Midbrain (tissue), 1 donor: Measurements from ENCODE around the gene WASHC2A.
"Not testable (repeated sequence)": the region's sequence is repeated elsewhere in the genome, so short reads cannot be mapped to it uniquely, and the experiment has no call there.

Experiments used
- DNase-seq: peaks from one replicate; lab custom pipeline; 2025; lab: John Stamatoyannopoulos, UW

The WASHC2A gene

DNA sequence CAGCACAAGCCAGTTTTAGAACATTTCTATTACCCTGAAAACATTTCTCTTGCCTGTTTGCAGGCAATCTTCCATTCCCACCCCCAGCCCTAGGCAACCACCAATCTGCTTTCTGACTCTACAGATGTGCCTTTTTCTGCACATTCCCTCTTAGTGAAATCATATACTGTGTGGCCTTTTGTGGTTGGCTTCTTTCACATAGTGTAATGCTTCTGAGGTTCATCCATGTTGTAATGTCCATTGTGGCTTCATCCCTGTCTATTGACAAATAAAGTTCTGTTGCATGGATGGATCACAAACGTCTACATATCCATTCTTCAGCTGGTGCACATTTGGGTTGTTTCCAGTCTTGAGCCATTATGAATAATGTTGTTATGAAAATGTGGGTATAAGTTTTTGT is 77.8 kb downstream of the WASHC2A start:
- not testable (repeated sequence) for DNase-seq

DNA sequence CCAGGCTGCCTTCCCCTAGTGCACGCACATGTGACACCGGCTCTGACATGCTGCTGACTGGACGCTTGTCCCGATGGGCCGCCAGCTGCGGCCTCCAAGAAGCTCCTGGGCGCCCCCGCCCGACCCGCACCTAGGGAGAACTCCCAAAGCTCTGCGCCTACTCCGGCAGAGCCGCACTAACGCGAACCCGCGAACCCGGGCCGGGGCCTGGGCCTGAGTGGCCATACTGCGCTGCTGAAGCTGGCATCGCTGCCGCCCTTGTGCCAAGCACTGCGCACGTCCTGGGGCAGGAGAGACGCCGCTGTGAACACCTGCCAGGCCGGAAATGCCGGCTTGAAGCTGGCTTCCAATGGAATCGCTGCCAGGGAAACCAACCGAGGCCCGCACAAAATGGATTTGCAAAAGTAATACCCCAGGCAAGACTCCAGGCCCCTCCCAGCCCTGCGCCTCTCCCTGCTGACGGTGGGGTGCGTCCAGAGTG is 85.1 kb downstream of the WASHC2A start:
- no peak for DNase-seq

DNA sequence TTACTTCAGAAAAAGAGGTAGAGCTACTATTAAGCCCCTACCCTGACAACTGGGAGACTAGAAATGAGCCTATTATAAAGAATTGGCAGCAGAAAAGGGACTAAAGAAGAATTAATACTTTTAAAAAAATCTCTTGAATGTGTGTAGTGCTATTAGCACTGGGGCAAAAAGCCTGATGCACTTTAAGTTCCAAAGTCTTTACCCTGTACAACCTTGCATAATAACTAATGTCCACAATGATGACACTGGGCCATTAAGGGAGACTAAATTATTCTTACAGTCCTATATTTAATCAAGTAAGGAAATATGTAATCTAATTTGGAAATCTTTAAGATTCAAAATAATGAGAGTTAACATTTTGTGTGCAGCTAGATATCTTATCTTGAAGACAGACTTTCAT is 90.1 kb downstream of the WASHC2A start:
- DNase-seq: not testable (repeated sequence)

DNA sequence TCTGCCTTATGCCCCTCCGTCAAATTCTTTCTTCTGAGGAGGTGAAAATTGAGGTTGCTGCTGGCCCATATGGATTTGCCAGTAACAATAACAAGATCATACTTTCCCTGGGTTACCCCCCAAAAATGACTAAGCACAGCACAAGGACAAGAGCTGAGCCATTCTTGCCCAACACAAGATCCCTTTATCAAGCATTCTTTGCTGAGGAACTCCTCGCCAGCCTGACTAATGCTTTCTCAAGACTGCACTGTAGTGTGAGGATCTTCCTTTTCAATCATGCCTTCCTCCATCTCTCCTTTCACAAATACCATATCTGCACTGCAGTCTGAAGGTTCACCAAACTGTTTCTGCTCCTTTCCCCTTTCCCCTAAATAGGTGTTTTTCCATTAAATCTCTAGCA is 92.1 kb downstream of the WASHC2A start:
- not testable (repeated sequence) for DNase-seq

DNA sequence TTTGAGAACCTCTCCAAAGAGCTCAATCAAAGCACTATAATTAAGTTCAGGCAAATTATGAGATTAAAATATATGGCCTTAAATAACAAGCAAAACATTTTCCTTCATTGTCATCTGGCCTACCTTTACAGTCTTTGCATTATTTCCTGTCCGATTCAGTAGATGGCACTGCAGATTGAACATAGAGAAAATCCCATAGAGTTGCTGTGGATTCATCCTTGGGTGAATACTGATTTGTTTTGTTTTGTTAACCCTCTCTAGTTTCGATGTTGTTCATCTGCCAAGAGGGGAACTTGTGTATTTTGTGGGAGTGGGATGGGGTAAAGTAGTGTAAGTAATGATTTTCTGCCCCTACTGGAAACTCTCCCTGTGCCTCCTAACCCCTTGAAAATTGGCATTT is 97.3 kb downstream of the WASHC2A start:
- DNase-seq: not testable (repeated sequence)

DNA sequence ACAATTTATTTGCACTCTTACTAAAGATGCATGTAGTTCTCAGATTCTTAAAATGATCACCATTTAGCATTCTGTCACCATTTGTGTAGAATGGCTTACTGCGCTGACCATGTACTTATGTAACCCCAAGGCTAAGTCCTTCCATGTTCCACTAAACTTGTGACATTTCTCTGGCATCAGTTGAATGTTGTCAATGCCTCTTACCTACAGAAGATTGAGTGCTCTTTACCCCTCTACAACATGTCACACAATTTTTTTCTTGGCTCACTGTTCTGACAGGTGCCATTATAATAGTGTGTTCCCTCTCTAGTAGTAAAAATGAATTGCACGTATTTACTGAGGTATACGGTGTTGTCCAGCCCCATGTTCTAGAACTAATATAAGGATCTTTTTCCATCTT is 100.1 kb downstream of the WASHC2A start:
- not testable (repeated sequence) for DNase-seq

DNA sequence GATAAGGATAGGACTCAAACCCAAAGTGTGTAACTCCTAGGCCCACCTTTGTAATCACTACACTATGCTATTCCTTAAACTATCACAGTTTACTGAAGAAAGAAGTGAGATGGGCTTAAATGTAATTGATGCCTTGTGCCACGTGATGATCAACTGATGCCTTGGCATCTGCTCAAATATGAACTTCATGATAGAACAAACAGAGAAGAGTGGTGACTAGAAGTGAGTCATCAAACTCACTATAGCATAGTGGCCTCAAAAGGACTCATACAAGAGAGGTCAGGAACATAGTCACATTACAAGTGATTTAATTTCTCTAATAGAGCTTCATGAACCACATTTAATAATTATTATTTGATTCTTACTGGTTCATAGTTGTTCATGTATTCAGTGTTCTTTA is 101.8 kb downstream of the WASHC2A start:
- not testable (repeated sequence) for DNase-seq

DNA sequence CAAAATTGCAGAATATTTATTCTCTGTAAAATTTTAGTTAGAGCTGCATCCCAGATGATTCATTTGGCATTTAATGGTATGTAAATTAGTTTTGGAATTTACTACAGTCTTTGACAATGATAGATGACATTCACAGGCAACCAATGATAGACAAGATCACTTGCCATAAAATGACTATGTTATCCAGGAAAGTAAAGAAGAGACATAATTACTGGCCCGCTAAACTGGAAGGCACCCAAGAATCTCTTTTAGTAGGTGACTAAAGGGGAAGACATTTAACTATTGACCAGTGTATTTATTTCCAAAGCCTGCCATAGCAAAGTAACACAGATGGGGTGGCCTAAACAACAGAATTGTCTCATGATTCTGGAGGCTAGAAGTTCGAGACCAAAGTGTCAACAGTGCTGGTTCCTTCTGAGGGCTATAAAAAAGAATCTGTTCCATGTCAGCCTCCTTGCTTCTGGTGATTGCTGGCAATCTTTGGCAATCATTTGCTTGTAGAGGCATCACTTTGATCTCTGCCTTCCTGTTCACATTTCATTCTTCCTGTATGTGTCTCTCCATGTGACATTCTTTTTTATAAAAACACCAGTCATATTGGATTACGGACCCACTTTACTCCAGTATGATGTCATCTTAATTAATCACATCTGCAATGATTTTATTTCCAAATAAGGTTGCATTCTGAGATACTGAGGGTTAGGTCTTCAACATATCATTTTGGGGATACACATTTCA is 107.2 kb downstream of the WASHC2A start:
- DNase-seq: not testable (repeated sequence)
